GM18867 (cell line): Measurements from ENCODE around the gene ZDHHC1.
"Not testable (repeated sequence)": the region's sequence is repeated elsewhere in the genome, so short reads cannot be mapped to it uniquely, and the experiment has no call there.

Experiments
- ATAC-seq: cut with Tn5 transposase; IDR thresholded peaks from one replicate; pipeline ENCODE4 v1.9.1; 2021; ENCODE audit warnings: mild to moderate bottlenecking, moderate library complexity; ENCODE audit not compliant: unreplicated experiment

The ZDHHC1 gene

GRCh38 chr16:67430977-67431774 is 14.9 kb upstream of the ZDHHC1 start, which contains the start of gene HSD11B2:
TSS of gene HSD11B2 (plus strand) at chr16:67431121. CDS start at chr16:67431249, 128 bp downstream.
- ATAC-seq: no peak

- no peak for ATAC-seq
Measured at GRCh38 chr16:67430504-67430976, 14.3 kb upstream of the ZDHHC1 start.

- no peak for ATAC-seq
Measured at GRCh38 chr16:67429799-67430503, 13.7 kb upstream of the ZDHHC1 start.

GRCh38 chr16:67429053-67429798 is 12.9 kb upstream of the ZDHHC1 start:
- no peak for ATAC-seq

GRCh38 chr16:67428146-67428731 is 12.0 kb upstream of the ZDHHC1 start:
- ATAC-seq: no peak

- ATAC-seq: no peak
Measured at GRCh38 chr16:67426950-67427349, 10.7 kb upstream of the ZDHHC1 start.

- ATAC-seq: no peak
Measured at GRCh38 chr16:67426022-67426421, 9.7 kb upstream of the ZDHHC1 start.

GRCh38 chr16:67425580-67425979 is 9.3 kb upstream of the ZDHHC1 start:
- ATAC-seq: no peak

GRCh38 chr16:67425061-67425460 is 8.8 kb upstream of the ZDHHC1 start:
- ATAC-seq: no peak

- no peak for ATAC-seq
Measured at GRCh38 chr16:67424261-67424615, 8.0 kb upstream of the ZDHHC1 start.

GRCh38 chr16:67423611-67424260 is 7.5 kb upstream of the ZDHHC1 start:
- ATAC-seq: no peak

GRCh38 chr16:67423015-67423414 is 6.7 kb upstream of the ZDHHC1 start:
- no peak for ATAC-seq

GRCh38 chr16:67421030-67421429 is 4.8 kb upstream of the ZDHHC1 start:
- no peak for ATAC-seq

GRCh38 chr16:67419931-67420330 is 3.7 kb upstream of the ZDHHC1 start:
- no peak for ATAC-seq

GRCh38 chr16:67419502-67419901 is 3.2 kb upstream of the ZDHHC1 start:
- ATAC-seq: no peak

- no peak for ATAC-seq
Measured at GRCh38 chr16:67417333-67418061, 1.2 kb upstream of the ZDHHC1 start.

- not testable (repeated sequence) for ATAC-seq
Measured at GRCh38 chr16:67415421-67415820, 856 bp downstream of the ZDHHC1 start.

GRCh38 chr16:67413978-67414911 is 2.0 kb downstream of the ZDHHC1 start:
- no peak for ATAC-seq

GRCh38 chr16:67412294-67412693 is 4.0 kb downstream of the ZDHHC1 start:
- ATAC-seq: no peak
